ENCODE measurements around the gene ETS1.
"Not testable (repeated sequence)": the region's sequence is repeated elsewhere in the genome, so short reads cannot be mapped to it uniquely, and the experiment has no call there.

Gene ETS1

DNA sequence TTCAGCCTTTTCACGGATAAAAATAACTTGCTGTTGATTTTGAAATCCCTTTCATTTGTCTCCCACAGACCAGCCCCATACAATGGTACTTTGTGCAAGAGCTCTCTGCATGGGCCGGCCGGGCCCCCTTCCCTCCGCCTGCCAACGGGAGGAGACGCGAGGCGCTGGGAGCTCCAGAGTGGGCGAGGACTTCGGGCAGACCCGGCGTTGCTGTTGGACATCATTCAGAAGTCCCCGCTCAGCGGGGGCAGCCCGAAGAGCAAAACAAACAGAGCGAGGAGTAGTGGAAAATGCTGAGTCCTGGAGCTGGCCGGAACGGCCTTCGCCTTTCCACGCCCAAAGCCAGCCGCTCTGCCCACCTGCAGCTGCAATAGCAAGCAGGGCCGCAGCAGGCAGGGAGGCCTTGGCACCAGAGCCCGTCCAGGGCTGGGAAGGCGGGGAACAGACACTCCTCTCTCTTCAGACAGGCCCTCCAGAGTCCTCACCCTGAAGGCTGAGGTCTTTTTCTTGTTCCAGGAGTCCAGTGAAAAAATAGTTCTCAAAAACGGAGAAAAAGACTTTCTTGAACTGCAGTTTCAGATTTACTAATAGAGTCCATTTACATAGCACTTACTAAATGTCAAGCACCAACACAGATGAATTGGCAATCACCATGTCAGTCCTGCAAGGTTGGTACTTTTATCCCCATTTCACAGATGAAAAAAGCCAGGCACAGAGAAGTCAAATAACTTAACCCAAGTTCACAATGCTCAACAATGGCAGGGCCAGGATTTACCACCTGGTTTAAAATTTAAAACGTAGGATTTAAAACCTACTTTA is 135.5 kb downstream of the ETS1 start:
- no peaks in the 10 kb centered on the region for H3K9me3 ChIP-seq (ENCODE audit: control insufficient read depth, low read length)
- peaks cover 6% of the 10 kb centered on the region for H3K36me3 ChIP-seq (ENCODE audit: control insufficient read depth, insufficient read depth, low read length, severe bottlenecking)
- peak overlapping the region; percentile 71 for H3K4me3 ChIP-seq (ENCODE audit: low read length)
- peak overlapping the region; percentile 79 for H3K9ac ChIP-seq (ENCODE audit: low read length)
- DNase-seq (ENCODE audit: low read depth): peak; percentile 80
- H3K27me3 ChIP-seq (replicated peaks; ENCODE audit: control insufficient read depth, insufficient read depth, low read length): no peaks in the 10 kb centered on the region
- peaks cover 44% of the 10 kb centered on the region for H3K4me1 ChIP-seq (ENCODE audit: control insufficient read depth, insufficient read depth, low read length)

GRCh38 chr11:128450882-128451651 is 136.3 kb downstream of the ETS1 start:
- peaks cover 36% of the 10 kb centered on the region for H3K4me1 ChIP-seq (ENCODE audit: control insufficient read depth, insufficient read depth, low read length)

GRCh38 chr11:128450425-128450824 is 136.9 kb downstream of the ETS1 start:
- not testable (repeated sequence) for H3K27me3 ChIP-seq (replicated peaks; ENCODE audit: control insufficient read depth, insufficient read depth, low read length); H3K4me3 ChIP-seq (ENCODE audit: low read length)
- peaks cover 30% of the 10 kb centered on the region for H3K4me1 ChIP-seq (ENCODE audit: control insufficient read depth, insufficient read depth, low read length)

More at GRCh38 chr11:128450882-128451651, 136.3 kb downstream of the ETS1 start:
- H3K36me3 ChIP-seq (ENCODE audit: control insufficient read depth, insufficient read depth, low read length, severe bottlenecking): no peaks in the 10 kb centered on the region
- no peak for DNase-seq (ENCODE audit: low read depth)
- H3K9me3 ChIP-seq (ENCODE audit: control insufficient read depth, low read length): no peaks in the 10 kb centered on the region
- H3K4me3 ChIP-seq (ENCODE audit: low read length): peak overlapping the region; percentile 71
- no peaks in the 10 kb centered on the region for H3K27me3 ChIP-seq (replicated peaks; ENCODE audit: control insufficient read depth, insufficient read depth, low read length)
- peak overlapping the region; percentile 79 for H3K9ac ChIP-seq (ENCODE audit: low read length)

GRCh38 chr11:128448981-128449713 is 138.2 kb downstream of the ETS1 start:
- no peak for DNase-seq (ENCODE audit: low read depth)
- H3K4me3 ChIP-seq (ENCODE audit: low read length): no peak overlapping the region
- no peaks in the 10 kb centered on the region for H3K9me3 ChIP-seq (ENCODE audit: control insufficient read depth, low read length)
- H3K36me3 ChIP-seq (ENCODE audit: control insufficient read depth, insufficient read depth, low read length, severe bottlenecking): no peaks in the 10 kb centered on the region
- H3K9ac ChIP-seq (ENCODE audit: low read length): no peak overlapping the region
- no peaks in the 10 kb centered on the region for H3K27me3 ChIP-seq (replicated peaks; ENCODE audit: control insufficient read depth, insufficient read depth, low read length)
- H3K4me1 ChIP-seq (ENCODE audit: control insufficient read depth, insufficient read depth, low read length): peaks cover 27% of the 10 kb centered on the region

More at GRCh38 chr11:128450425-128450824, 136.9 kb downstream of the ETS1 start:
- H3K36me3 ChIP-seq (ENCODE audit: control insufficient read depth, insufficient read depth, low read length, severe bottlenecking); H3K9me3 ChIP-seq (ENCODE audit: control insufficient read depth, low read length); H3K9ac ChIP-seq (ENCODE audit: low read length); DNase-seq (ENCODE audit: low read depth): not testable (repeated sequence)

- peaks cover 21% of the 10 kb centered on the region for H3K4me1 ChIP-seq (ENCODE audit: control insufficient read depth, insufficient read depth, low read length)
- no peak for DNase-seq (ENCODE audit: low read depth)
- H3K9ac ChIP-seq (ENCODE audit: low read length): no peak overlapping the region
- no peaks in the 10 kb centered on the region for H3K36me3 ChIP-seq (ENCODE audit: control insufficient read depth, insufficient read depth, low read length, severe bottlenecking)
- no peak overlapping the region for H3K4me3 ChIP-seq (ENCODE audit: low read length)
- H3K9me3 ChIP-seq (ENCODE audit: control insufficient read depth, low read length): no peaks in the 10 kb centered on the region
- H3K27me3 ChIP-seq (replicated peaks; ENCODE audit: control insufficient read depth, insufficient read depth, low read length): no peaks in the 10 kb centered on the region
Measured at GRCh38 chr11:128448200-128448886, 139.0 kb downstream of the ETS1 start.

DNA sequence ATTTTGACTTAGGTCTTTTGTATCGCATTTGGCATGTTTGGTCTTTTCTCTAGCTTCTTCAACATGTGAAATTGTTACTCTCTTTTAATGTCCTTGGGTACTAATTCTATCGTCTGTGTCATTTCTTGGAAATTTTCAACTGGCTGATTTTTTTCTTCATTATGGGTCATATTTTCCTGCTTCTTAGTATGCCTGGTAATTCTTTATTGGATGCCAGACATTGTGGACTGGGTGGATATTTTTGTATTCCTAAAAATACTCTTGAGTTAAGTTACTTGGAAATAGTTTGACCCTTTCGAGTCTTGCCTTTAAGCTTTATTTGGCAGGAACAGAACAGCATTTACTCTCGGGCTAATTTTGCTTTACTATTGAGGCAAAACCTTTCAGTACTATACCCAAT is 140.1 kb downstream of the ETS1 start:
- Histone ChIP-seq H3K4me1 (ENCODE audit: control insufficient read depth, insufficient read depth, low read length) (peaks cover 10% of the 10 kb centered on the region), H3K36me3 (ENCODE audit: control insufficient read depth, insufficient read depth, low read length, severe bottlenecking) (no peaks in the 10 kb centered on the region), H3K9ac (ENCODE audit: low read length) (no peak overlapping the region), H3K9me3 (ENCODE audit: control insufficient read depth, low read length) (no peaks in the 10 kb centered on the region), H3K27me3 (replicated peaks; ENCODE audit: control insufficient read depth, insufficient read depth, low read length) (no peaks in the 10 kb centered on the region), H3K4me3 (ENCODE audit: low read length) (no peak overlapping the region)
- DNase-seq (ENCODE audit: low read depth): no peak

DNA sequence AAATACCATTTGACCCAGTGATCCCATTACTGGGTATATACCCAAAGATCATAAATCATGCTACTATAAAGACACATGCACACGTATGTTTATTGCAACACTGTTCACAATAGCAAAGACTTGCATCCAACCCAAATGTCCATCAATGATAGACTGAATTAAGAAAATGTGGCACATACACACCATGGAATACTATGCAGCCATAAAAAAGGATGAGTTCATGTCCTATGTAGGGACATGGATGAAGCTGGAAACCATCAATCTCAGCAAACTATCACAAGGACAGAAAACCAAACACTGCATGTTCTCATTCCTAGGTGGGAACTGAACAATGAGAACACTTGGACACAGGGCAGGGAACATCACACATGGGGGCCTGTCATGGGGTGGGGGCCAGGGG is 141.4 kb downstream of the ETS1 start:
- not testable (repeated sequence) for H3K4me1 ChIP-seq (ENCODE audit: control insufficient read depth, insufficient read depth, low read length); H3K9ac ChIP-seq (ENCODE audit: low read length); H3K4me3 ChIP-seq (ENCODE audit: low read length); DNase-seq (ENCODE audit: low read depth); H3K9me3 ChIP-seq (ENCODE audit: control insufficient read depth, low read length); H3K36me3 ChIP-seq (ENCODE audit: control insufficient read depth, insufficient read depth, low read length, severe bottlenecking); H3K27me3 ChIP-seq (replicated peaks; ENCODE audit: control insufficient read depth, insufficient read depth, low read length)

GRCh38 chr11:128437136-128437535 is 150.2 kb downstream of the ETS1 start:
- Histone ChIP-seq H3K4me3 (ENCODE audit: low read length) (no peak overlapping the region), H3K9ac (ENCODE audit: low read length) (peak overlapping the region; percentile 30), H3K9me3 (ENCODE audit: control insufficient read depth, low read length) (no peaks in the 10 kb centered on the region), H3K36me3 (ENCODE audit: control insufficient read depth, insufficient read depth, low read length, severe bottlenecking) (no peaks in the 10 kb centered on the region), H3K27me3 (replicated peaks; ENCODE audit: control insufficient read depth, insufficient read depth, low read length) (no peaks in the 10 kb centered on the region), H3K4me1 (ENCODE audit: control insufficient read depth, insufficient read depth, low read length) (peaks cover 9% of the 10 kb centered on the region)
- DNase-seq (ENCODE audit: low read depth): peak; percentile 90

- DNase-seq (ENCODE audit: low read depth): no peak
- Histone ChIP-seq H3K4me3 (ENCODE audit: low read length) (no peak overlapping the region), H3K36me3 (ENCODE audit: control insufficient read depth, insufficient read depth, low read length, severe bottlenecking) (no peaks in the 10 kb centered on the region), H3K4me1 (ENCODE audit: control insufficient read depth, insufficient read depth, low read length) (peaks cover 9% of the 10 kb centered on the region), H3K27me3 (replicated peaks; ENCODE audit: control insufficient read depth, insufficient read depth, low read length) (no peaks in the 10 kb centered on the region), H3K9me3 (ENCODE audit: control insufficient read depth, low read length) (no peaks in the 10 kb centered on the region), H3K9ac (ENCODE audit: low read length) (no peak overlapping the region)
Measured at GRCh38 chr11:128434818-128435217, 152.5 kb downstream of the ETS1 start.

DNA sequence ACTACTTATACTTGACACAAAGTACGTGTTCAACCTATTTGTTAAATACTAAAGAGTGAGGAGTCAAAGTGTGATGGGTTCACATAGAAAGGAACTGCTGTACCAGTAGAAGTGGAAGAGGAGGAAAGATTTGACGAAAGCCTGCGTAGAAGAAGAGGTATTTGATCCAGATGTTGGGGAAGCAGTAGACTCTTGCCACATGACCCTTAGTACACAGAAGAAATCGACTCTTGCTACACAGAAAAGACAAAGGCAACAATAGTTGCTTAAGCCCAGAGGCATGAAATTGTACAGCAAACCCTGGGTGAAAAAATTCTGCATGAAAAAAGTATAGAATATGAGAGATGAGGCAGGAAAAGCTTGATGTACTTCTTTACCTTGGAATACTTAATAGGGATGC is 152.9 kb downstream of the ETS1 start:
- Histone ChIP-seq H3K4me3 (ENCODE audit: low read length) (no peak overlapping the region), H3K9ac (ENCODE audit: low read length) (no peak overlapping the region), H3K36me3 (ENCODE audit: control insufficient read depth, insufficient read depth, low read length, severe bottlenecking) (no peaks in the 10 kb centered on the region), H3K27me3 (replicated peaks; ENCODE audit: control insufficient read depth, insufficient read depth, low read length) (no peaks in the 10 kb centered on the region), H3K9me3 (ENCODE audit: control insufficient read depth, low read length) (no peaks in the 10 kb centered on the region), H3K4me1 (ENCODE audit: control insufficient read depth, insufficient read depth, low read length) (peaks cover 9% of the 10 kb centered on the region)
- peak; percentile 58 for DNase-seq (ENCODE audit: low read depth)
